K562 (cell line): ENCODE measurements around the gene ERH. TPM values are rescaled to one million over a fixed set of nuclear protein-coding genes. Genes with fewer than 3 reads are reported as not detected.

Experiments
- ATAC-seq: fragments of 200-7000 bp; cut with Tn5 transposase; 3 replicates; pipeline ENCODE4 v1.9.1; 2020; ENCODE audit warnings: moderate library complexity
- BruUV-seq: library from RNA; stranded (reverse); fragments of 400-500 nt; replicated peaks from 2 replicates; lab custom pipeline; 2021; lab: Mats Ljungman, UMichigan
- CTCF ChIA-PET: fragments of 300-600 bp; formaldehyde crosslinking; extraction: SDS; loops from one replicate; lab custom pipeline; 2021; ENCODE audit warnings: low intra/inter-chr PET ratio; lab: Yijun Ruan, JAX
- POLR2A ChIA-PET: fragments of 300-600, 350-650 bp; sonication (Branson Sonifier 250); formaldehyde crosslinking; extraction: SDS; loops from one replicate; lab custom pipeline; 2021; ENCODE audit warnings: antibody characterized with exemption, inconsistent platforms; lab: Yijun Ruan, JAX
- DNase-seq, 4 experiments: peaks; one replicate each; pipeline versions ENCODE4 v3.0.0 to v3.0.0-alpha.2; 2011 to 2018; ENCODE audit warnings: low spot score in 3 of 4, mixed read lengths in 3 of 4; ENCODE audit errors: extremely low read depth in 1 of 4
- FAIRE-seq: peaks from 2 replicates; lab custom pipeline; 2011; peaks lifted over from hg19 to GRCh38; lab: Jason Lieb, UNC
- H2AFZ ChIP-seq: 2 replicates; pipeline ENCODE4 v1.6.0; 2011; ENCODE audit warnings: low read depth, low read length, control low read depth, inconsistent platforms
- H3K27ac ChIP-seq: fragments of 200-600 bp; 3 replicates; pipeline ENCODE4 v1.8.0; 2011; ENCODE audit warnings: low read depth, mild to moderate bottlenecking, control low read depth, inconsistent platforms, low read length, moderate library complexity, mixed read lengths; ENCODE audit errors: extremely low read depth
- H3K27me3 ChIP-seq, 2 experiments: fragments of 300-600 bp in 1 of 2; 2 replicates in 1 of 2; 3 replicates in 1 of 2; pipeline versions ENCODE4 v1.6.0 to v1.8.0; 2011; ENCODE audit warnings: inconsistent platforms in 2 of 2, low read length in 2 of 2, mild to moderate bottlenecking in 1 of 2, mixed read lengths in 1 of 2, moderate library complexity in 1 of 2; ENCODE audit not compliant: control insufficient read depth in 2 of 2, insufficient read depth in 2 of 2
- H3K36me3 ChIP-seq: fragments of 300-600 bp; 3 replicates; pipeline ENCODE4 v1.8.0; 2011; ENCODE audit warnings: mild to moderate bottlenecking, low read length, inconsistent platforms; ENCODE audit not compliant: control insufficient read depth, insufficient read depth
- H3K4me1 ChIP-seq, 2 experiments: fragments of 200-600 bp in 1 of 2; replicated peaks in 1 of 2; 2 replicates in 1 of 2; 3 replicates in 1 of 2; pipeline versions ENCODE4 v1.5.1 to v1.8.0; 2011; ENCODE audit warnings: inconsistent platforms in 2 of 2, low read length in 2 of 2, mild to moderate bottlenecking in 1 of 2, mixed read lengths in 1 of 2, moderate library complexity in 1 of 2; ENCODE audit not compliant: control insufficient read depth in 2 of 2, insufficient read depth in 2 of 2
- H3K4me2 ChIP-seq: 2 replicates; pipeline ENCODE4 v1.6.1; 2011; ENCODE audit warnings: low read length, control low read depth, inconsistent platforms, mixed read lengths; ENCODE audit not compliant: insufficient read depth
- H3K4me3 ChIP-seq: fragments of 200-600 bp; sonication (generic), shearing (Covaris generic); 2 replicates; pipeline ENCODE4 v1.5.1; 2016; ENCODE audit warnings: control low read depth, inconsistent platforms
- H3K79me2 ChIP-seq: fragments of 200-600 bp; 3 replicates; pipeline ENCODE4 v1.8.0; 2011; ENCODE audit warnings: low read length, inconsistent platforms; ENCODE audit not compliant: control insufficient read depth, insufficient read depth
- H3K9ac ChIP-seq, 2 experiments: 2 replicates each; pipeline versions ENCODE4 v1.6.0 to v1.6.1; 2011; ENCODE audit warnings: low read depth in 2 of 2, low read length in 2 of 2, control low read depth in 1 of 2, inconsistent platforms in 1 of 2, mild to moderate bottlenecking in 1 of 2, mixed read lengths in 1 of 2; ENCODE audit not compliant: insufficient read depth in 1 of 2
- H3K9me1 ChIP-seq: one replicate; pipeline ENCODE4 v1.6.0; 2011; ENCODE audit warnings: inconsistent platforms, mild to moderate bottlenecking, low read length, moderate library complexity; ENCODE audit not compliant: control insufficient read depth, insufficient read depth
- H3K9me3 ChIP-seq: replicated peaks from 2 replicates; pipeline ENCODE4 v1.5.1; 2011; ENCODE audit warnings: low read depth, low read length, inconsistent platforms; ENCODE audit not compliant: control insufficient read depth, insufficient read depth
- H4K20me1 ChIP-seq: replicated peaks from 2 replicates; pipeline ENCODE4 v1.6.1; 2011; ENCODE audit warnings: low read length, inconsistent platforms, mixed read lengths; ENCODE audit not compliant: control insufficient read depth, insufficient read depth
- ADNP ChIP-seq: fragments of 200-800 bp; sonication (Bioruptor generic); IDR thresholded peaks from 2 replicates; pipeline ENCODE4 v1.6.1; 2016; ENCODE audit warnings: missing genetic modification characterization, missing compliant biosample characterization
- BRD4 ChIP-seq: fragments of 200-600 bp; sonication (generic); IDR thresholded peaks from 2 replicates; pipeline ENCODE4 v1.6.1; 2017; ENCODE audit warnings: inconsistent platforms
- BRD9 ChIP-seq: fragments of 450-650 bp; IDR thresholded peaks from 2 replicates; pipeline ENCODE4 v1.6.1; 2018; ENCODE audit warnings: low read depth; ENCODE audit not compliant: partially characterized antibody
- HIVEP1 ChIP-seq: fragments of 250-450 bp; sonication (Bioruptor Pico); IDR thresholded peaks from 2 replicates; pipeline ENCODE4 v1.4.0; 2020; ENCODE audit warnings: mild to moderate bottlenecking
- MECOM ChIP-seq: fragments of 250-450 bp; sonication (Bioruptor Pico); IDR thresholded peaks from 2 replicates; pipeline ENCODE4 v1.8.0; 2022; ENCODE audit warnings: inconsistent platforms
- NFE2 ChIP-seq: IDR thresholded peaks from 2 replicates; pipeline ENCODE4 v1.6.1; 2014; ENCODE audit warnings: antibody characterized with exemption, low read depth
- ZNF583 ChIP-seq: fragments of 250-450 bp; sonication (Bioruptor Pico); IDR thresholded peaks from 2 replicates; pipeline ENCODE4 v1.4.0; 2020
- whole genome bisulfite sequencing: fragments of 100-300 bp; shearing (Covaris generic); methylation state at CpG from one replicate; pipeline ENCODE4 v1.1.6; 2016; ENCODE audit warnings: low coverage, mixed read lengths; ENCODE audit not compliant: insufficient coverage; ENCODE audit errors: missing lambda C conversion rate; 5-methylcytosine and 5-hydroxymethylcytosine counted together
- in situ Hi-C: fragments of 300-500 bp; cut with MboI; formaldehyde crosslinking; loops from 4 replicates; pipeline ENCODE4 v1.15.0; 2018; ENCODE audit warnings: inconsistent platforms, mixed read lengths
- intact Hi-C: fragments of 100-400 bp; cut with micrococcal nuclease; formaldehyde crosslinking; loops from 2 replicates; pipeline ENCODE4 v1.14.2; 2022
- polyA plus RNA-seq, 8 experiments: library from polyadenylated mRNA; depleted of rRNA in 4 of 8; stranded (reverse) in 5 of 8; unstranded in 3 of 8; fragments of >200 nt; fragmentation: Nextera tagmentation in 2 of 8; fragmentation: Illumina TruSeq in 1 of 8; extraction: Ambion mirVana in 2 of 8; extraction: Trizol in 1 of 8; gene quantifications; 2 replicates each; pipeline versions ENCODE4 v1.2.1 to v1.2.3, GENCODE V29; 2011 to 2014; ENCODE audit warnings: inconsistent platforms in 1 of 8, missing spikeins in 1 of 8
- total RNA-seq, 7 experiments: library from RNA; depleted of rRNA in 6 of 7; stranded (reverse); fragments of >200 nt in 6 of 7; fragmentation: Illumina TruSeq in 2 of 7; extraction: Trizol in 2 of 7; gene quantifications; 2 replicates each; pipeline versions ENCODE4 v1.2.1 to v1.2.3, GENCODE V29; 2011 to 2021; ENCODE audit warnings: low replicate concordance in 1 of 7
- TF ChIP-seq, protein P1 (sequence below): sonication (generic); formaldehyde crosslinking; IDR thresholded peaks from 2 replicates; pipeline ENCODE4 v1.8.0; 2022; ENCODE audit warnings: missing genetic modification reagents, mild to moderate bottlenecking, moderate library complexity, borderline replicate concordance
- TF ChIP-seq, protein P2 (sequence below), 2 experiments: fragments of 450-650 bp in 1 of 2; sonication (generic) in 1 of 2; formaldehyde crosslinking in 1 of 2; IDR thresholded peaks; 2 replicates each; pipeline versions ENCODE4 v1.7.1 to v1.9.0; 2016 to 2022; ENCODE audit warnings: inconsistent platforms in 1 of 2, mild to moderate bottlenecking in 1 of 2, missing genetic modification reagents in 1 of 2
- TF ChIP-seq, protein P3 (sequence below): fragments of 450-650 bp; formaldehyde crosslinking; IDR thresholded peaks from 2 replicates; pipeline ENCODE4 v1.4.0; 2022; ENCODE audit warnings: missing genetic modification characterization

The ERH gene
- total and polyA plus RNA-seq, 9 of the 15 experiments (the other 6 are each of a cell fraction or from before 2014, with no cell fraction given) = 78.2 to 474 (median 250) TPM

DNA sequence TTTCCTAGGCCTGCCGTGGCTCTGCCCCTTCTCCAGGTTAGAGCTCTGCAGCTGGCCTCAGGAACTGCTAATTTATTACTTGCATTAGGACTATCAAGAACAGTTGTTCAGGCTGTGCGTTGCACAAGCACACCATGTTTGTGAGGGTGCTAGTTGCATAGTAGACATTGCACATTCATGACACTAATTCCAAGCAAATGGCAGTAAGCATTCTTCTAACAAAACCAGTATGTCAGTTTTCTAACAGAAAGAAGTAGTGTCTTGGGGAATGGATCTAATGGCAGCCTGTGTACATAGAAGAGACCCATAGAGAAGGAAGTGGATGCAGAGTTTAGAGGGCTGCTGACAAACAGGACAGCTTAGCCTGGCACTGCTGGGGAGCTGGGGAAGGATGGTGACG is 53.9 kb downstream of the ERH start:
- Histone ChIP-seq H3K4me3 (no peak overlapping the region), H3K9ac (no peak overlapping the region), H3K4me2 (no peak overlapping the region), H4K20me1 (no peaks in the 10 kb centered on the region), H3K9me1 (no peaks in the 10 kb centered on the region), H3K27me3 (peaks cover 5 to 47% of the 10 kb centered on the region in 2 experiments; a peak in 4 of 5 replicates), H3K79me2 (no peaks in the 10 kb centered on the region), H3K36me3 (no peaks in the 10 kb centered on the region), H3K27ac (no peak overlapping the region), H3K9me3 (no peaks in the 10 kb centered on the region), H3K4me1 (no peaks in the 10 kb centered on the region), H2AFZ (no peak overlapping the region)
- no peak for FAIRE-seq
- POLR2A ChIA-PET = interaction anchor here (0.6 kb wide), 3 partner anchors 30 to 1780 kb away, joined by 3 to 4 read pairs (median 3); no protein-coding TSS in a partner anchor
- CTCF ChIA-PET = no interaction called here
- intact Hi-C loops = no loop called here
- no peak for DNase-seq
- no TSS peak for BruUV-seq
- in situ Hi-C loops = no loop called here
- 0% methylated on average over 3 of the region's 3 CpGs for WGBS
- no peak for ATAC-seq
- TF ChIP-seq MECOM (CRISPR knock-in tag) (no peak), ZNF583 (CRISPR knock-in tag) (no peak), NFE2 (no peak), BRD9 (no peak), ADNP (tag) (no peak), HIVEP1 (CRISPR knock-in tag) (no peak), BRD4 (no peak)
- TF ChIP-seq, protein P1, sequence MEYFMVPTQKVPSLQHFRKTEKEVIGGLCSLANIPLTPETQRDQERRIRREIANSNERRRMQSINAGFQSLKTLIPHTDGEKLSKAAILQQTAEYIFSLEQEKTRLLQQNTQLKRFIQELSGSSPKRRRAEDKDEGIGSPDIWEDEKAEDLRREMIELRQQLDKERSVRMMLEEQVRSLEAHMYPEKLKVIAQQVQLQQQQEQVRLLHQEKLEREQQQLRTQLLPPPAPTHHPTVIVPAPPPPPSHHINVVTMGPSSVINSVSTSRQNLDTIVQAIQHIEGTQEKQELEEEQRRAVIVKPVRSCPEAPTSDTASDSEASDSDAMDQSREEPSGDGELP (CRISPR knock-in tag) = no peak
- TF ChIP-seq, protein P2, sequence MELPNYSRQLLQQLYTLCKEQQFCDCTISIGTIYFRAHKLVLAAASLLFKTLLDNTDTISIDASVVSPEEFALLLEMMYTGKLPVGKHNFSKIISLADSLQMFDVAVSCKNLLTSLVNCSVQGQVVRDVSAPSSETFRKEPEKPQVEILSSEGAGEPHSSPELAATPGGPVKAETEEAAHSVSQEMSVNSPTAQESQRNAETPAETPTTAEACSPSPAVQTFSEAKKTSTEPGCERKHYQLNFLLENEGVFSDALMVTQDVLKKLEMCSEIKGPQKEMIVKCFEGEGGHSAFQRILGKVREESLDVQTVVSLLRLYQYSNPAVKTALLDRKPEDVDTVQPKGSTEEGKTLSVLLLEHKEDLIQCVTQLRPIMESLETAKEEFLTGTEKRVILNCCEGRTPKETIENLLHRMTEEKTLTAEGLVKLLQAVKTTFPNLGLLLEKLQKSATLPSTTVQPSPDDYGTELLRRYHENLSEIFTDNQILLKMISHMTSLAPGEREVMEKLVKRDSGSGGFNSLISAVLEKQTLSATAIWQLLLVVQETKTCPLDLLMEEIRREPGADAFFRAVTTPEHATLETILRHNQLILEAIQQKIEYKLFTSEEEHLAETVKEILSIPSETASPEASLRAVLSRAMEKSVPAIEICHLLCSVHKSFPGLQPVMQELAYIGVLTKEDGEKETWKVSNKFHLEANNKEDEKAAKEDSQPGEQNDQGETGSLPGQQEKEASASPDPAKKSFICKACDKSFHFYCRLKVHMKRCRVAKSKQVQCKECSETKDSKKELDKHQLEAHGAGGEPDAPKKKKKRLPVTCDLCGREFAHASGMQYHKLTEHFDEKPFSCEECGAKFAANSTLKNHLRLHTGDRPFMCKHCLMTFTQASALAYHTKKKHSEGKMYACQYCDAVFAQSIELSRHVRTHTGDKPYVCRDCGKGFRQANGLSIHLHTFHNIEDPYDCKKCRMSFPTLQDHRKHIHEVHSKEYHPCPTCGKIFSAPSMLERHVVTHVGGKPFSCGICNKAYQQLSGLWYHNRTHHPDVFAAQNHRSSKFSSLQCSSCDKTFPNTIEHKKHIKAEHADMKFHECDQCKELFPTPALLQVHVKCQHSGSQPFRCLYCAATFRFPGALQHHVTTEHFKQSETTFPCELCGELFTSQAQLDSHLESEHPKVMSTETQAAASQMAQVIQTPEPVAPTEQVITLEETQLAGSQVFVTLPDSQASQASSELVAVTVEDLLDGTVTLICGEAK (IDR thresholded peaks at IDR 0.05) = no peak
- TF ChIP-seq, protein P2 (CRISPR knock-in tag; IDR thresholded peaks at IDR 0.05) = no peak
- TF ChIP-seq, protein P3, sequence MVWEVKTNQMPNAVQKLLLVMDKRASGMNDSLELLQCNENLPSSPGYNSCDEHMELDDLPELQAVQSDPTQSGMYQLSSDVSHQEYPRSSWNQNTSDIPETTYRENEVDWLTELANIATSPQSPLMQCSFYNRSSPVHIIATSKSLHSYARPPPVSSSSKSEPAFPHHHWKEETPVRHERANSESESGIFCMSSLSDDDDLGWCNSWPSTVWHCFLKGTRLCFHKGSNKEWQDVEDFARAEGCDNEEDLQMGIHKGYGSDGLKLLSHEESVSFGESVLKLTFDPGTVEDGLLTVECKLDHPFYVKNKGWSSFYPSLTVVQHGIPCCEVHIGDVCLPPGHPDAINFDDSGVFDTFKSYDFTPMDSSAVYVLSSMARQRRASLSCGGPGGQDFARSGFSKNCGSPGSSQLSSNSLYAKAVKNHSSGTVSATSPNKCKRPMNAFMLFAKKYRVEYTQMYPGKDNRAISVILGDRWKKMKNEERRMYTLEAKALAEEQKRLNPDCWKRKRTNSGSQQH (CRISPR knock-in tag) = no peak
